HEK293T (cell line): ENCODE measurements around the gene TEKT3.

Experiments
- CTCF ChIA-PET: fragments of 350-600 bp; formaldehyde crosslinking; extraction: SDS; loops from one replicate; lab custom pipeline; 2021; ENCODE audit warnings: antibody characterized with exemption, inconsistent platforms; lab: Yijun Ruan, JAX
- POLR2A ChIA-PET: fragments of 350-600 bp; formaldehyde crosslinking; extraction: SDS; loops from one replicate; lab custom pipeline; 2020; ENCODE audit warnings: antibody characterized with exemption, inconsistent platforms; lab: Yijun Ruan, JAX
- DNase-seq: peaks from one replicate; pipeline ENCODE4 v3.0.0; 2012; ENCODE audit warnings: mixed read lengths; ENCODE audit errors: extremely low spot score
- ARNT ChIP-seq: fragments of 450-650 bp; IDR thresholded peaks from 2 replicates; pipeline ENCODE4 v1.6.1; 2017; ENCODE audit warnings: mild to moderate bottlenecking
- BHLHE40 ChIP-seq: fragments of 450-650 bp; IDR thresholded peaks from 2 replicates; pipeline ENCODE4 v1.6.1; 2016; ENCODE audit warnings: mild to moderate bottlenecking, moderate library complexity, borderline replicate concordance
- CTBP1 ChIP-seq: fragments of 450-650 bp; IDR thresholded peaks from 2 replicates; pipeline ENCODE4 v1.6.1; 2016; ENCODE audit warnings: borderline replicate concordance
- ELF4 ChIP-seq: fragments of 450-650 bp; IDR thresholded peaks from 2 replicates; pipeline ENCODE4 v1.6.1; 2017; ENCODE audit warnings: antibody characterized with exemption
- FOXA1 ChIP-seq: fragments of 450-650 bp; IDR thresholded peaks from 2 replicates; pipeline ENCODE4 v1.6.1; 2016; ENCODE audit warnings: mild to moderate bottlenecking
- FOXK2 ChIP-seq: fragments of 450-650 bp; IDR thresholded peaks from 2 replicates; pipeline ENCODE4 v1.6.1; 2016; ENCODE audit warnings: mild to moderate bottlenecking
- FOXM1 ChIP-seq: fragments of 450-650 bp; IDR thresholded peaks from 2 replicates; pipeline ENCODE4 v1.6.1; 2017; ENCODE audit warnings: mild to moderate bottlenecking, borderline replicate concordance
- HDGF ChIP-seq: fragments of 450-650 bp; IDR thresholded peaks from 2 replicates; pipeline ENCODE4 v1.6.1; 2017; ENCODE audit warnings: antibody characterized with exemption, borderline replicate concordance
- L3MBTL2 ChIP-seq: fragments of 450-650 bp; conservative IDR thresholded peaks from 2 replicates; pipeline ENCODE4 v1.6.1; 2016; ENCODE audit warnings: mild to moderate bottlenecking
- LEF1 ChIP-seq: fragments of 450-650 bp; IDR thresholded peaks from 2 replicates; pipeline ENCODE4 v1.6.1; 2017; ENCODE audit warnings: mild to moderate bottlenecking, borderline replicate concordance
- NFRKB ChIP-seq: fragments of 450-650 bp; IDR thresholded peaks from 2 replicates; pipeline ENCODE4 v1.6.1; 2016; ENCODE audit warnings: mild to moderate bottlenecking, moderate library complexity
- SP1 ChIP-seq: fragments of 450-650 bp; IDR thresholded peaks from 2 replicates; pipeline ENCODE4 v1.6.1; 2017
- SUZ12 ChIP-seq: fragments of 450-650 bp; IDR thresholded peaks from 2 replicates; pipeline ENCODE4 v1.6.1; 2016; ENCODE audit warnings: mild to moderate bottlenecking
- TARDBP ChIP-seq: fragments of 450-650 bp; IDR thresholded peaks from 2 replicates; pipeline ENCODE4 v1.6.1; 2016
- ZNF384 ChIP-seq: fragments of 450-650 bp; IDR thresholded peaks from 2 replicates; pipeline ENCODE4 v1.6.1; 2016
- TF ChIP-seq, protein P1 (sequence below): fragments of 450-650 bp; IDR thresholded peaks from 2 replicates; pipeline ENCODE4 v1.6.1; 2016

Gene TEKT3

DNA sequence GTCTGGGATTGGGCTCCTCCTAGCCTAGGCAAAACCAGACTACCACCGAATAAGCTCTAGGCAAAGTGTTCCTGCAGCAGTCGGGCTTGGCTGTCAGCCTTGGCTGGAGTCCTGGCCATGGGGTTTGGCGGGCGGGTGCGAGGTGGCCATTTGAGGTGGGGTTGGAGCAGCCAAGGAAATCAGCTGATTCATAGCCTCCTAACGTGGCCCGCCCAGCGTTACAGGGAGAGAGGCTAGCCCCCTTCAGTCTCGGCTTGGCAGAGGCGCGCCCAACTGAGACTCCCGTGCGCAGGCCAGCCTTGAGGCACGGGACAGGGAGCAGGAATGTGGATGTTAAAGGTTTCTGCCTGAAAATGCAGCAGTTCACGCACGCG, 78.2 kb downstream of the TEKT3 start:
- peak; percentile 53 for DNase-seq
- POLR2A ChIA-PET = interaction anchor here (0.6 to 1.4 kb wide), 2 partner anchors 12 to 240 kb away, joined by 3 read pairs; no protein-coding TSS in a partner anchor
- no peak for TF ChIP-seq SP1
- 0 out of 2 replicates have a peak, but pooled peaks have one; percentile 4 for TF ChIP-seq L3MBTL2
- TF ChIP-seq CTBP1 = no peak
- TF ChIP-seq, protein P1, sequence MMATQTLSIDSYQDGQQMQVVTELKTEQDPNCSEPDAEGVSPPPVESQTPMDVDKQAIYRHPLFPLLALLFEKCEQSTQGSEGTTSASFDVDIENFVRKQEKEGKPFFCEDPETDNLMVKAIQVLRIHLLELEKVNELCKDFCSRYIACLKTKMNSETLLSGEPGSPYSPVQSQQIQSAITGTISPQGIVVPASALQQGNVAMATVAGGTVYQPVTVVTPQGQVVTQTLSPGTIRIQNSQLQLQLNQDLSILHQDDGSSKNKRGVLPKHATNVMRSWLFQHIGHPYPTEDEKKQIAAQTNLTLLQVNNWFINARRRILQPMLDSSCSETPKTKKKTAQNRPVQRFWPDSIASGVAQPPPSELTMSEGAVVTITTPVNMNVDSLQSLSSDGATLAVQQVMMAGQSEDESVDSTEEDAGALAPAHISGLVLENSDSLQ = no peak
- CTCF ChIA-PET = interaction anchor here (2.5 kb wide), 1 partner anchor 240 kb away, joined by 17 read pairs; no protein-coding TSS in a partner anchor

DNA sequence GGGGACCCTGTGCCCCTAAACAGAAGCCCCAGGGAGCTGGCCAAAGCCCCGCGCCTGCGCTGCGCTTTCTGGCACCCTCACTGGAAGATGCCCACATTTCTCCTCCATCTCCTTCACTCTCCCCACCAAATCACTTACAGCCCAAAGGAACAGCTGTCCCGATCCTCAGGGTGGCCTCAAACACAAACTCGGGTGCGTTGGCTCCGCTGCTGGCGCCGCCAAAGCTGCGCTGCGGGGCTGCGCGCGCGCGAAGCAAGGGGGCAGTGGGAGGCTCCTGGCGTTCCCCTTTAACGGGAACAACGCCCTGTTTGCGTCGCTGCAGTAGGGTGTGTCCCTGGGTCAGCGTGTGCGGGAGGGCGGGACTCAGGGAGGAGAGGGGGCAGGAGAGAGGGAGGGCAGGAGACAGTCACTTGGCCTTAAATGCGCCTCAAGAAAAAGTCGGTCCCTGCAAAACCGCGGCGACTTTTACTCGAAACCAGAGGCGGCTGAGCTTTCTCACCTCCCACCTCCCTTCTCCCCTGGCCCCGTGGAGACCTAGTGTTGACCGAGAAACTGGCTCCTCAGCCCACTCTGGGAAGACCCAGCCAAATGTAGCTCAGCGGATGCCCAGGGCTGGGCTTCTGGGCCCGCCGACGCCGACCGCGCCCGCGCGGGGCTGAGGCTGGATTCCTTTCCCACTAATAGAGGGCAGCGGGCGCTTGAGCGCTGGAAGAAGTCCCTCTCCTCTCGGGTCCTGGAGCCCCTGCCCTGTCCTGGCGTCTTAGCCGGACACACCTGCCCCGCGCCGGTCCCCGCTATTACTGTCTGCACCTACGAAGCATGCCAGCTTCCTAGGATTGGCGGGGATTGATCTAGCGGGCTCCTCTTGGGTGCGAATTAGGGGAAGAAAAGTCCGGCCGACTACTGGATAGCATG, 78.8 kb downstream of the TEKT3 start:
- ChIA-PET POLR2A (interaction anchor here (0.6 to 1.4 kb wide), 2 partner anchors 12 to 241 kb away, joined by 3 read pairs; no protein-coding TSS in a partner anchor), CTCF (interaction anchor here (2.5 kb wide), 1 partner anchor 241 kb away, joined by 17 read pairs; no protein-coding TSS in a partner anchor)
- peak; percentile 57 for DNase-seq
- TF ChIP-seq L3MBTL2 (0 out of 2 replicates have a peak, but pooled peaks have one; percentile 22), ELF4 (no peak)

GRCh38 chr17:15261802-15262290, 79.6 kb downstream of the TEKT3 start:
- POLR2A ChIA-PET = no interaction called here
- DNase-seq = no peak
- TF ChIP-seq LEF1 = no peak
- TF ChIP-seq SP1 = no peak
- TF ChIP-seq ELF4 = no peak
- no peak for TF ChIP-seq SUZ12
- TF ChIP-seq FOXM1 = no peak
- TF ChIP-seq ARNT = no peak
- no peak for TF ChIP-seq ZNF384
- no peak for TF ChIP-seq FOXK2
- TF ChIP-seq BHLHE40 = no peak
- no peak for TF ChIP-seq NFRKB
- no peak for TF ChIP-seq TARDBP
- no peak for TF ChIP-seq FOXA1
- TF ChIP-seq CTBP1 = no peak
- TF ChIP-seq, protein P1 = no peak
- no peak for TF ChIP-seq L3MBTL2
- no peak for TF ChIP-seq HDGF
- CTCF ChIA-PET = interaction anchor here (2.5 kb wide), 1 partner anchor 241 kb away, joined by 17 read pairs; no protein-coding TSS in a partner anchor

DNA sequence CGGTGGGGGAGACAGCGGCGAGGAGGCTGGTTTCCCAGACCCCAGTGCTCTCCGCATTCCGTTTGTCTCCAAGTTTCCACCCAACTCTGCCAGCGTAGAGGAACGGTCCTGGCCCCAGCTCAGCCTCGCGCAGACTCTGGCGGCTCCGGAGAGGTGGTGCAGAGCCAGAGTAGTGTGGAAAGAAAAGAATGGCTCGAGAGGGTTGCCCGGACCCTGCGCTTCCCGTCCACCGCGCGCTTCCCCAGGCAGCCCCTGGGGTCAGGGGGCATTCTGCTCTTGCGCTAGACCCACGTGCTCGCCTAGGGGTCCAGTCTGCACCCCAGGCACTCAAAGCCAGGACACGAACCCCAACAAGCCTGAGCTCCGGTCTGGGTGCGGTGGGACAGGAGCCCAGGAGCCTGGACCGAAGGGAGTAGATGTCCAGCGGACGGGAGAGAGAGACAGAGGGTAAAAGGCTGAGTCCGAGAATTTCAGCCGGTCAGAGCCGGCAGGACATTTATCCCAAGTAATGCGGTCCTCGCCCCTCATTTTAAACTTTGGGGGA, 80.1 kb downstream of the TEKT3 start:
- peak; percentile 42 for DNase-seq
- ChIA-PET POLR2A (no interaction called here), CTCF (interaction anchor here (2.5 kb wide), 1 partner anchor 242 kb away, joined by 17 read pairs; no protein-coding TSS in a partner anchor)
- TF ChIP-seq L3MBTL2 (no peak), LEF1 (no peak), ARNT (no peak), NFRKB (no peak), FOXK2 (no peak), ELF4 (no peak), HDGF (no peak), BHLHE40 (no peak), TARDBP (no peak), SP1 (no peak), FOXA1 (no peak), ZNF384 (no peak), SUZ12 (no peak)

DNA sequence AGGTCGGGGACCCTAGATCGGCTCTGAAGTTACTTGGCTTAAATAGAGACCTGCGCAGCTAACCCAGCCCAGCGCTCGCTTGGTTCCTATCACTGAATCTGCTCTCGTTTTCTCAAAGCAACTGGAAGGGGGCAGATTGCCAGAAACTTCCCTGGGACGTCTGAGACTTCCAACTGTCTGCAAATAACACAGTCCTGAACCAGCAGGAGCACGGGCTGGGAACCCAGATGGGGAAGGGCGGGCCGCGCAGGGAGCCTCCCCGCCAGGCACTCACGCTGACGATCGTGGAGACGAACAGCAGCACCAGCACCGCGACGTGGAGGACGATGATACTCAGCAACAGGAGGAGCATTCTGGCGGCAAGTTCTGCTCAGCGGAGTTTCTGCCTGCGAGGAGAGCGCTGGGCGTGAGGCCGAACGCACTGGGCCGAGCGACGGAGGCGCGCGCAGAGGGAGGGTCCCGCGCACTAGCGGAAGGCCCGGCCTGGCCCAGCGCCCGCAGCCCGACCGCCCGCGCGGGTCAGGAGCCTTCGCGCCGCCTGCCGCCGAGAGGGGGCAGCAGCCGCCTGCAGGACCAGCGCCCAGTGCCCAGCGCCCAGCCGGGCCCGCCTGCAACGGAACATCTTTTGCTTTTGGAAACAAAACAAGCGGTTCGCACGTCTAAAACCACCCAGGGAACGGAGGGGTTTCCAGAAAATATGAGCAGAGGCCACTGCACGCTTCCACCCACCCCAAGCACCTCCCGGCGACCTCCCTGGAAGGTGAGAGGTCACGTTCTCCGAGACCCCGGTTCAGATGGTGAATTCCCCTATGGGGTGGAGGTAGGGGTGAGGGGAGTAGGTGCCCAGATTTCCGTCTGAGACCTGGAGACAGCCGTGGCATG, 80.8 kb downstream of the TEKT3 start:
- TF ChIP-seq L3MBTL2 (peak; percentile 60), LEF1 (no peak), SUZ12 (no peak), ARNT (peak; percentile 2; the same call in 1 of the 2 replicates)
- ChIA-PET CTCF (interaction anchor here (2.5 kb wide), 1 partner anchor 242 kb away, joined by 17 read pairs; no protein-coding TSS in a partner anchor), POLR2A (no interaction called here)
- peak; percentile 85 for DNase-seq
